Measurements from ENCODE around the gene CEP350. TPM values are rescaled to one million over a fixed set of nuclear protein-coding genes. Genes with fewer than 3 reads are reported as not detected.

The CEP350 gene
- total RNA-seq, 2 experiments from 2014 or later: 48.6 to 54.2 TPM

DNA sequence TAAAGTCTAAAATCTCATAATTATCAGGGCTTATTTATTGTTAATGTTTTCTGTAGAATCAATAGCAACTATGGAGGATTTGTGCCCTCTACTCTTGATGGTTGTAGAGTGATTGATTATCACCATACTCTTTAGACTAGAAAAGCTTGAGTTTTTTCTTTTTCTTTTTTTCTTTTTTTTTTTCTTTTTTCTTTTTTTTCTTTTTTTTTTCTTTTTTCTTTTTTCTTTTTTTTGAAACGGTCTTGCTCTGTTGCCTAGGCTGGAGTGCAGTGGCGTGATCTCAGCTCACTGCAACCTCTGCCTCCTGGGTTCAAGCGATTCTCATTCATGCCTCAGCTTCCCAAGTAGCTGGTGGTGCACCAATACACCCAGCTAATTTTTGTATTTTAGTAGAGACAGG, 42.8 kb upstream of the CEP350 start:
- no peaks in the 10 kb centered on the region for H3K79me2 ChIP-seq (ENCODE audit: insufficient read depth, low read depth, low read length)
- CTCF ChIA-PET (ENCODE audit: unreplicated experiment): no interaction called here
- peaks cover 22% of the 10 kb centered on the region for H3K36me3 ChIP-seq (ENCODE audit: insufficient read depth, low read length)

DNA sequence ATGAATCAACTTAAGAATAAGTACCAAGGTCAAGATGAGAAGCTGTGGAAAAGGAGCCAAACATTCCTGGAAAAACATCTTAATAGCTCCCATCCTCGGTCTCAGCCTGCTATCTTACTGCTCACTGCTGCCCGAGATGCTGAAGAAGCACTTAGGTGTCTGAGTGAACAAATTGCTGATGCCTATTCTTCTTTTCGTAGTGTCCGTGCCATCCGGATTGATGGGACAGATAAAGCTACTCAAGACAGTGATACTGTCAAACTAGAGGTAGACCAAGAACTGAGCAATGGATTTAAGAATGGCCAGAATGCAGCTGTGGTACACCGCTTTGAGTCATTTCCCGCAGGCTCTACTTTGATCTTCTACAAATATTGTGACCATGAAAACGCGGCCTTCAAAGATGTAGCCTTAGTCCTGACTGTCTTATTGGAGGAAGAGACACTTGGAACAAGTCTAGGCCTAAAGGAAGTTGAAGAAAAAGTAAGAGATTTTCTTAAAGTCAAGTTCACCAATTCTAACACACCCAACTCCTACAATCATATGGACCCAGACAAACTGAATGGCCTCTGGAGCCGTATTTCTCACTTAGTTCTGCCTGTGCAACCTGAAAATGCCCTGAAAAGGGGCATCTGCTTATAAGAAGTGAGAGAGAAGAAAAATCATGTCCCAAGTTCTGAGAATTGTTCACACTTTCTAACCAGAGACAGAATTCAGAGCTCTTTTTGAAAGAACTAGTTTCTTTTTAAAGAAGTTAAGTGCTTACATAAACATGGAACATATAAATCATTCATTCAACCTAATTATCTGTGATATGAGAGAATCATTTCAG, 36.8 kb upstream of the CEP350 start:
- intact Hi-C loops (cut with micrococcal nuclease; ENCODE audit: unreplicated experiment): no loop called here
- no peak for DNase-seq (ENCODE audit: low spot score)
- TSS peak; percentile 41 for BruUV-seq (replicated peaks)
- H3K4me2 ChIP-seq (ENCODE audit: low read length): no peak overlapping the region
- no peaks in the 10 kb centered on the region for H3K9me3 ChIP-seq (ENCODE audit: low read length)
- H3K79me2 ChIP-seq (ENCODE audit: insufficient read depth, low read depth, low read length): no peaks in the 10 kb centered on the region
- no peaks in the 10 kb centered on the region for H3K4me1 ChIP-seq (ENCODE audit: insufficient read depth, low read length, poor library complexity, severe bottlenecking)
- H3K27ac ChIP-seq (ENCODE audit: low read depth, low read length, poor library complexity, severe bottlenecking): no peak overlapping the region
- no peak overlapping the region for H2AFZ ChIP-seq (ENCODE audit: low read length)
- no peak overlapping the region for H3K4me3 ChIP-seq (ENCODE audit: low read depth, low read length, poor library complexity, severe bottlenecking)
- CTCF ChIA-PET (ENCODE audit: unreplicated experiment): no interaction called here
- no peak for TF ChIP-seq EZH2phosphoT487 (IDR thresholded peaks at IDR 0.05; ENCODE audit: borderline replicate concordance, low read depth, low read length)
- TF ChIP-seq, protein P1, sequence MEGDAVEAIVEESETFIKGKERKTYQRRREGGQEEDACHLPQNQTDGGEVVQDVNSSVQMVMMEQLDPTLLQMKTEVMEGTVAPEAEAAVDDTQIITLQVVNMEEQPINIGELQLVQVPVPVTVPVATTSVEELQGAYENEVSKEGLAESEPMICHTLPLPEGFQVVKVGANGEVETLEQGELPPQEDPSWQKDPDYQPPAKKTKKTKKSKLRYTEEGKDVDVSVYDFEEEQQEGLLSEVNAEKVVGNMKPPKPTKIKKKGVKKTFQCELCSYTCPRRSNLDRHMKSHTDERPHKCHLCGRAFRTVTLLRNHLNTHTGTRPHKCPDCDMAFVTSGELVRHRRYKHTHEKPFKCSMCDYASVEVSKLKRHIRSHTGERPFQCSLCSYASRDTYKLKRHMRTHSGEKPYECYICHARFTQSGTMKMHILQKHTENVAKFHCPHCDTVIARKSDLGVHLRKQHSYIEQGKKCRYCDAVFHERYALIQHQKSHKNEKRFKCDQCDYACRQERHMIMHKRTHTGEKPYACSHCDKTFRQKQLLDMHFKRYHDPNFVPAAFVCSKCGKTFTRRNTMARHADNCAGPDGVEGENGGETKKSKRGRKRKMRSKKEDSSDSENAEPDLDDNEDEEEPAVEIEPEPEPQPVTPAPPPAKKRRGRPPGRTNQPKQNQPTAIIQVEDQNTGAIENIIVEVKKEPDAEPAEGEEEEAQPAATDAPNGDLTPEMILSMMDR (conservative IDR thresholded peaks at IDR 0.05; ENCODE audit: low read length): no peak
- no peaks in the 10 kb centered on the region for H3K9me2 ChIP-seq (ENCODE audit: insufficient read depth, low read length)
- peaks cover 19% of the 10 kb centered on the region; the same call in 1 of the 2 replicates for H3K36me3 ChIP-seq (ENCODE audit: insufficient read depth, low read length)
- POLR2A ChIA-PET: interaction anchor here (0.5 to 1.4 kb wide), 5 partner anchors 12 to 182 kb away, joined by 3 to 5 read pairs (median 4); no protein-coding TSS in a partner anchor
- H4K20me1 ChIP-seq (ENCODE audit: insufficient read depth, low read length): no peaks in the 10 kb centered on the region

More for the DNA sequence above, 42.8 kb upstream of the CEP350 start:
- Histone ChIP-seq H3K9me3 (ENCODE audit: low read length) (no peaks in the 10 kb centered on the region), H4K20me1 (ENCODE audit: insufficient read depth, low read length) (no peaks in the 10 kb centered on the region), H3K4me3 (ENCODE audit: low read depth, low read length, poor library complexity, severe bottlenecking) (no peak overlapping the region), H3K4me1 (ENCODE audit: insufficient read depth, low read length, poor library complexity, severe bottlenecking) (no peaks in the 10 kb centered on the region), H3K9me2 (ENCODE audit: insufficient read depth, low read length) (no peaks in the 10 kb centered on the region), H2AFZ (ENCODE audit: low read length) (no peak overlapping the region), H3K4me2 (ENCODE audit: low read length) (no peak overlapping the region), H3K27ac (ENCODE audit: low read depth, low read length, poor library complexity, severe bottlenecking) (no peak overlapping the region)
- BruUV-seq (replicated peaks): no TSS peak
- intact Hi-C loops (cut with micrococcal nuclease; ENCODE audit: unreplicated experiment): no loop called here
- TF ChIP-seq, protein P1 (conservative IDR thresholded peaks at IDR 0.05; ENCODE audit: low read length): no peak
- TF ChIP-seq EZH2phosphoT487 (IDR thresholded peaks at IDR 0.05; ENCODE audit: borderline replicate concordance, low read depth, low read length): no peak
- no peak for DNase-seq (ENCODE audit: low spot score)
- POLR2A ChIA-PET: interaction anchor here (0.6 to 2.0 kb wide), 5 partner anchors 9 to 40 kb away, joined by 3 to 9 read pairs (median 3); no protein-coding TSS in a partner anchor

DNA sequence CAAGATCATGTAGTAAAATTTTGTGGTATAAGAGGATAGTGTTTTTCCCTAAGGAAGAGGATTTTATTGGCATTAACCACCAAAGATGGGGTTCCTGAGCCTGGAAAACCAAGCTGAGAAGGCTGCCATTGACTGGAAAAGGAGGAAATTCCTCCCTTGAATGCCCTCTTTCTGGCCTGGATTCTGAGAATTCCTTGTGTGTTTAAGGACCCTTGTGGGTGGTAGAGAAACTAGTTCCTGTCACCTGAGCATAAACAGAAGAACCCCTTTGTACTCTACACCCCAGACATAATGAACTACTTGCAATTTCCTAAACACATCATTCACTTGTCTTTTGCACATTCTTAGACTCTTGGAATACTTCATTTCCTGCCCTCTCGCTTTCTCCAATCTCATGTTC, 33.1 kb upstream of the CEP350 start:
- Histone ChIP-seq H4K20me1 (ENCODE audit: insufficient read depth, low read length) (no peaks in the 10 kb centered on the region), H3K4me1 (ENCODE audit: insufficient read depth, low read length, poor library complexity, severe bottlenecking) (no peaks in the 10 kb centered on the region), H3K27ac (ENCODE audit: low read depth, low read length, poor library complexity, severe bottlenecking) (no peak overlapping the region), H3K9me3 (ENCODE audit: low read length) (no peaks in the 10 kb centered on the region), H3K4me2 (ENCODE audit: low read length) (no peak overlapping the region), H3K79me2 (ENCODE audit: insufficient read depth, low read depth, low read length) (no peaks in the 10 kb centered on the region), H3K4me3 (ENCODE audit: low read depth, low read length, poor library complexity, severe bottlenecking) (no peak overlapping the region), H2AFZ (ENCODE audit: low read length) (no peak overlapping the region), H3K9me2 (ENCODE audit: insufficient read depth, low read length) (no peaks in the 10 kb centered on the region), H3K36me3 (ENCODE audit: insufficient read depth, low read length) (peaks cover 15% of the 10 kb centered on the region; the same call in 1 of the 2 replicates)
- no TSS peak for BruUV-seq (replicated peaks)
- no peak for DNase-seq (ENCODE audit: low spot score)
- intact Hi-C loops (cut with micrococcal nuclease; ENCODE audit: unreplicated experiment): no loop called here
- CTCF ChIA-PET (ENCODE audit: unreplicated experiment): no interaction called here
- POLR2A ChIA-PET: no interaction called here
- TF ChIP-seq, protein P1 (conservative IDR thresholded peaks at IDR 0.05; ENCODE audit: low read length): no peak
- TF ChIP-seq EZH2phosphoT487 (IDR thresholded peaks at IDR 0.05; ENCODE audit: borderline replicate concordance, low read depth, low read length): no peak
